Nephron (organoid): ENCODE results near the gene CLDN2.

Experiments used
- H3K27ac Mint-ChIP-seq, 3 experiments: 2 replicates each; pipeline ENCODE4 v1.8.0; 2020; ENCODE audit warnings: mixed read lengths in 3 of 3, mild to moderate bottlenecking in 2 of 3, moderate library complexity in 1 of 3
- H3K27me3 Mint-ChIP-seq: 2 replicates; pipeline ENCODE4 v1.8.0; 2021; ENCODE audit warnings: low read depth, mild to moderate bottlenecking, moderate library complexity, mixed read lengths
- H3K36me3 Mint-ChIP-seq: 2 replicates; pipeline ENCODE4 v1.8.0; 2020; ENCODE audit warnings: low read depth, mixed read lengths
- H3K4me1 Mint-ChIP-seq: 2 replicates; pipeline ENCODE4 v1.8.0; 2020; ENCODE audit warnings: mixed read lengths
- H3K4me3 Mint-ChIP-seq, 3 experiments: 2 replicates each; pipeline ENCODE4 v1.8.0; 2020; ENCODE audit warnings: mild to moderate bottlenecking in 3 of 3, mixed read lengths in 3 of 3, moderate library complexity in 2 of 3
- H3K9me3 Mint-ChIP-seq: 2 replicates; pipeline ENCODE4 v1.8.0; 2020; ENCODE audit warnings: mixed read lengths
- TF ChIP-seq, protein P1 (sequence below), 3 experiments: fragments of 200-600 bp; sonication (generic); IDR thresholded peaks; one replicate each; pipeline ENCODE4 v1.5.0; 2021; ENCODE audit warnings: antibody characterized with exemption in 3 of 3; ENCODE audit not compliant: unreplicated experiment in 3 of 3

Gene CLDN2

DNA sequence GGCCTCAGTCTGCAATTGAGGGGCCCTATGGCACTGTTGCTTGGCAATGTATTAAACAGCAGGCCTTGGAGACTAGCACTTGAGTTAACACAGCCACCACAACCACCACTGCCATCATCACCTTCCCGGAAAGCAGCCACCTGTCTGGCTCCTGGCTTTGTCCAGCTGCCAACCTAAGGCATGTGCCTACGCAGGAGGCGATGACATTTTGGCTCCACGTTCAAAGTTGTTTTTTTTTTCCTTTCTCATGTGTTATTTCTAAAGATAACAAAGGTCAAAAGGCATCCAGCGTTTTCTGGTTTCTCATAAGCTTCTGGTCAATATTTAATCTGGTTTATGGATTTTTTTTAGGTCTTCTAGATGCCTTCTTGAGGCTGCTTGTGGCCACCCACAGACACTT lies 7.5 kb downstream of the CLDN2 start:
- TF ChIP-seq, protein P1, sequence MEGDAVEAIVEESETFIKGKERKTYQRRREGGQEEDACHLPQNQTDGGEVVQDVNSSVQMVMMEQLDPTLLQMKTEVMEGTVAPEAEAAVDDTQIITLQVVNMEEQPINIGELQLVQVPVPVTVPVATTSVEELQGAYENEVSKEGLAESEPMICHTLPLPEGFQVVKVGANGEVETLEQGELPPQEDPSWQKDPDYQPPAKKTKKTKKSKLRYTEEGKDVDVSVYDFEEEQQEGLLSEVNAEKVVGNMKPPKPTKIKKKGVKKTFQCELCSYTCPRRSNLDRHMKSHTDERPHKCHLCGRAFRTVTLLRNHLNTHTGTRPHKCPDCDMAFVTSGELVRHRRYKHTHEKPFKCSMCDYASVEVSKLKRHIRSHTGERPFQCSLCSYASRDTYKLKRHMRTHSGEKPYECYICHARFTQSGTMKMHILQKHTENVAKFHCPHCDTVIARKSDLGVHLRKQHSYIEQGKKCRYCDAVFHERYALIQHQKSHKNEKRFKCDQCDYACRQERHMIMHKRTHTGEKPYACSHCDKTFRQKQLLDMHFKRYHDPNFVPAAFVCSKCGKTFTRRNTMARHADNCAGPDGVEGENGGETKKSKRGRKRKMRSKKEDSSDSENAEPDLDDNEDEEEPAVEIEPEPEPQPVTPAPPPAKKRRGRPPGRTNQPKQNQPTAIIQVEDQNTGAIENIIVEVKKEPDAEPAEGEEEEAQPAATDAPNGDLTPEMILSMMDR (IDR thresholded peaks at IDR 0.05; ENCODE audit: unreplicated experiment in 3 of 3): no peak
- no peaks in the 10 kb centered on the region for H3K9me3 Mint-ChIP-seq
- peaks cover 4% of the 10 kb centered on the region for H3K27me3 Mint-ChIP-seq
- H3K4me1 Mint-ChIP-seq: peaks cover 3% of the 10 kb centered on the region
- H3K4me3 Mint-ChIP-seq: no peak overlapping the region
- H3K36me3 Mint-ChIP-seq: no peaks in the 10 kb centered on the region
- H3K27ac Mint-ChIP-seq: peak overlapping the region in 1 of 3 experiments; percentile 34

DNA sequence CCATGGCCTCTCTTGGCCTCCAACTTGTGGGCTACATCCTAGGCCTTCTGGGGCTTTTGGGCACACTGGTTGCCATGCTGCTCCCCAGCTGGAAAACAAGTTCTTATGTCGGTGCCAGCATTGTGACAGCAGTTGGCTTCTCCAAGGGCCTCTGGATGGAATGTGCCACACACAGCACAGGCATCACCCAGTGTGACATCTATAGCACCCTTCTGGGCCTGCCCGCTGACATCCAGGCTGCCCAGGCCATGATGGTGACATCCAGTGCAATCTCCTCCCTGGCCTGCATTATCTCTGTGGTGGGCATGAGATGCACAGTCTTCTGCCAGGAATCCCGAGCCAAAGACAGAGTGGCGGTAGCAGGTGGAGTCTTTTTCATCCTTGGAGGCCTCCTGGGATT lies 8.0 kb downstream of the CLDN2 start:
- Mint-ChIP-seq H3K4me1 (peaks cover 8% of the 10 kb centered on the region), H3K27me3 (peaks cover 4% of the 10 kb centered on the region), H3K9me3 (no peaks in the 10 kb centered on the region), H3K36me3 (no peaks in the 10 kb centered on the region), H3K4me3 (no peak overlapping the region), H3K27ac (peak overlapping the region in 1 of 3 experiments; percentile 34)
- TF ChIP-seq, protein P1 (IDR thresholded peaks at IDR 0.05; ENCODE audit: unreplicated experiment in 3 of 3): no peak

DNA sequence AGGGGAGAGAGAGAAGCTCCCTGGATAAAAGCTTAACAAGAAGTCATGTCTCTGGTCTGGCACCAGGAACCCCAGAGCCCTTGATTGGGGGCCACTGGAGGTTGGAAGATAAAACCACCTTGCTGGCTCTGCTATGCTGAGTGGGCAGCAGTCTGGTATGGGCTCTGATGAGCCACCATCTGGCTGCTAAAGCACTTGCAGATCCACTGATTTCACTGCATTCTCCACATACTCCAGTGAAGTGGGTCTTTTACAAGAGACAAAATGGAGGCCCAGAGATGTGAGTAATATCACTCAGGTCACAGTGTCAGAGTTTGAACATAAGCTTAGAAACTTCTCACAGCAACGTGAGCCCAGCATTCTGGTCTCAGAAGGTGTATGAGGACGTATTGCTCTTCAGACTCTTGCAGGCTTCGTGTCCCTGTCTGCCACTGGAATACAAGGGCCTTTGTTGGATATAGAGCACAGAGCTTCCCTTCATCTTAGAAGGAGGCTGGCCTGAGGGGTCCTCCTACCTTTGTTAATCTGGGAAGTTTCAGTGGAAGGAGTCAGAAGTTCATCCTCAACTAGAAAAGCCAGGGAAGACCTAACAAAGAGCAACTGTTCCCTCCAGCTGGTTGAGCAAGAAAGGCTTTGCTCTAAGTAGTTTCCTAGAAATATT lies 11.8 kb downstream of the CLDN2 start:
- Mint-ChIP-seq H3K4me3 (no peak overlapping the region), H3K9me3 (no peaks in the 10 kb centered on the region), H3K36me3 (no peaks in the 10 kb centered on the region), H3K27ac (peak overlapping the region in 2 of 3 experiments; percentile 59 to 74), H3K4me1 (peaks cover 16% of the 10 kb centered on the region), H3K27me3 (peaks cover 4% of the 10 kb centered on the region)
- TF ChIP-seq, protein P1 (IDR thresholded peaks at IDR 0.05; ENCODE audit: unreplicated experiment in 3 of 3): no peak

DNA sequence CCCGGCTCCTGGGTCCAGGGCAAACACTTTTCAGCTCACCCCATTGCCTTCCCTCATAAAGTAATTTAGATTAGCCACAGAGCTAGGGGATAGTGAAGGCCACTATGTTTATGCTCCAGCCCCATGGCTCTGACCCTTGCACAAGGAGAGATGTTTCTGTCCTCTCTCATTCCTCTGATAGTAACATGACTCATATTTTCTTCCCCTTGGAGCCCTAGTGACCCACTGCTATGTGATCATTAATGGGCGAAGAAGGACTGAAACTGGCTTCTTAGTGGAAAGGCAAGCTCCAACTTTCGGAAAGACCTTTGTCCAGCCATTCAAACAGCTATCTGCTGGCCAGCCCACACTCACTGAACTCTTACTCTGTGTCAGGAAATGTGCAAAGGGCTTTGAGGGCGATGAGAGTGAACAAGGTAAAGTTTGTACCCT lies 12.3 kb downstream of the CLDN2 start:
- H3K27me3 Mint-ChIP-seq: peaks cover 4% of the 10 kb centered on the region

DNA sequence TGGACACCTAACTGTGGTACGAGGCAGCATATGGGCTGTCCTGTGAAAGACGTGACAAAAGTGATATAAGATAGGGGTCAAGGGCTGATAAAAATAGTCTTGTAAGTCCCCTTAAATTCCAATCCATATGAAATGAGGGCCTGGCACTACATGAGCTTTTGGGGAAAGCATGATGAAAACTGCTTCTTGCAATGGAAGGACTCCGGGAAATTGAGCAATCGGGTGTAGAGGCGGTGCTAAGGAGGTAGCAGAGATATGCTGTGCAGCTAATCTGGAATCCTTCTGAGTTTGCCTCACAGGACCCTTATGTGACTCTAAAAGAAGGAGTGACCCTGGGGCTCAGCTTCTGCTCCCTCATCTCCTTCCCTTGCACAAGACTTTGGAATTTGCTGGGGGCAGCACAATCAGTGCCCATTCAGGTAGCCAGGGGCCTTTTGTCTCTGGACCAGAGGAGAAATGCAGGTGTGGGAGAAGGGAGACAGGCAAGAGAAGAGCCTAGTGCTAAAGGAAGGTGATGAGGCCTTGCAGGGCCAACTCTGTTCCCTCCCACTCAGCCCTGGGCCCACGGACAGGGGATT lies 12.8 kb downstream of the CLDN2 start:
- Mint-ChIP-seq H3K4me3 (no peak overlapping the region), H3K4me1 (peaks cover 16% of the 10 kb centered on the region), H3K36me3 (no peaks in the 10 kb centered on the region), H3K27me3 (peaks cover 4% of the 10 kb centered on the region), H3K9me3 (no peaks in the 10 kb centered on the region), H3K27ac (peak overlapping the region; percentile 44 to 74 (median 59))
- TF ChIP-seq, protein P1 (IDR thresholded peaks at IDR 0.05; ENCODE audit: unreplicated experiment in 3 of 3): no peak

More for the DNA sequence above, 12.3 kb downstream of the CLDN2 start:
- Mint-ChIP-seq H3K9me3 (no peaks in the 10 kb centered on the region), H3K4me1 (peaks cover 16% of the 10 kb centered on the region), H3K27ac (peak overlapping the region; percentile 44 to 74 (median 59)), H3K36me3 (no peaks in the 10 kb centered on the region), H3K4me3 (no peak overlapping the region)
- TF ChIP-seq, protein P1 (IDR thresholded peaks at IDR 0.05; ENCODE audit: unreplicated experiment in 3 of 3): no peak
